Lung (tissue), 12 donors: ENCODE data around the gene CLDN20. TPM values are rescaled to one million over a fixed set of nuclear protein-coding genes. Genes with fewer than 3 reads are reported as not detected.
A peak's percentile ranks its signal among the peaks of the same experiment; 100 is the strongest.

Experiments used
- ATAC-seq: fragments of 200-7000 bp; cut with Tn5 transposase; one replicate; pipeline ENCODE4 v1.9.1; 2020; ENCODE audit warnings: moderate number of reproducible peaks; ENCODE audit not compliant: insufficient read depth, low FRiP score
- DNase-seq, 3 donors: peaks; one replicate each; pipeline ENCODE4 v3.0.0-alpha.2; 2013 to 2017
- H3K27ac ChIP-seq, 2 donors: one replicate each; pipeline ENCODE4 v1.5.1; 2013; ENCODE audit warnings: mild to moderate bottlenecking in 2 of 2, moderate library complexity in 2 of 2, control low read depth in 1 of 2, inconsistent platforms in 1 of 2, low read depth in 1 of 2, low read length in 1 of 2
- H3K27me3 ChIP-seq, 3 donors: one replicate each; pipeline ENCODE4 v1.5.1; 2013; ENCODE audit warnings: low read length in 2 of 3; ENCODE audit not compliant: control insufficient read depth in 3 of 3, insufficient read depth in 3 of 3
- H3K36me3 ChIP-seq, 4 donors: one replicate each; pipeline ENCODE4 v1.5.1; 2013; ENCODE audit warnings: low read length in 4 of 4, mild to moderate bottlenecking in 1 of 4, moderate library complexity in 1 of 4; ENCODE audit not compliant: control insufficient read depth in 4 of 4, insufficient read depth in 4 of 4
- H3K4me1 ChIP-seq, 5 donors: one replicate each; pipeline ENCODE4 v1.5.1; 2013; ENCODE audit warnings: low read length in 5 of 5, mild to moderate bottlenecking in 2 of 5, moderate library complexity in 1 of 5; ENCODE audit not compliant: control insufficient read depth in 5 of 5, insufficient read depth in 5 of 5
- H3K4me3 ChIP-seq: one replicate; pipeline ENCODE4 v1.5.1; 2013; ENCODE audit warnings: mild to moderate bottlenecking, control low read depth, moderate library complexity
- H3K9ac ChIP-seq, 2 donors: one replicate each; pipeline ENCODE4 v1.5.1; 2013; ENCODE audit warnings: low read length in 2 of 2, control low read depth in 1 of 2; ENCODE audit not compliant: insufficient read depth in 1 of 2
- H3K9me3 ChIP-seq, 4 donors: one replicate each; pipeline ENCODE4 v1.5.1; 2013; ENCODE audit warnings: low read length in 3 of 4, mild to moderate bottlenecking in 1 of 4, moderate library complexity in 1 of 4; ENCODE audit not compliant: control insufficient read depth in 4 of 4, insufficient read depth in 3 of 4
- CTCF ChIP-seq: IDR thresholded peaks from 2 replicates; pipeline ENCODE4 v1.5.1; 2012; ENCODE audit warnings: mild to moderate bottlenecking; ENCODE audit errors: control extremely low read depth, extremely low read depth
- WGBS, 2 donors: extraction: QIAGEN DNeasy Blood & Tissue Kit; methylation state at CpG; one replicate each; pipeline ENCODE4 v1.1.7; 2013; 5-methylcytosine and 5-hydroxymethylcytosine counted together
- polyA plus RNA-seq, 2 donors: library from polyadenylated mRNA; stranded (reverse); fragments of 200-250 nt; gene quantifications; one replicate each; pipeline ENCODE4 v1.2.1, GENCODE V29; 2013
- total RNA-seq, 2 donors: library from RNA; depleted of rRNA in 1 of 2; stranded (reverse); fragments of >200 nt in 1 of 2; gene quantifications; one replicate each; pipeline ENCODE4 v1.2.1, GENCODE V29; 2014 to 2021
- donor health status: control.
- donor health status: control.
- donor health status: Bipolar disorder and iron deficiency.
- donor health status: healthy.
- donor health status: DM: yes; HTN: yes; CAD: no.

The CLDN20 gene
- total and polyA plus RNA-seq, 4 donors, result not detected

GRCh38 chr6:155275808-155276480, 12.1 kb downstream of the CLDN20 start:
- no peak for TF ChIP-seq CTCF
- H3K27ac ChIP-seq, result peak overlapping the region in 1 of 2 donors; percentile 67
- no peak overlapping the region for H3K9ac ChIP-seq
- WGBS, 2 donors, result 77 to 85% methylated on average over 10 of the region's 10 CpGs
- H3K36me3 ChIP-seq, result peaks cover 0 to 11% (median 4%) of the 10 kb centered on the region in 4 donors
- no peak overlapping the region for H3K4me3 ChIP-seq
- peaks cover 0 to 31% (median 6%) of the 10 kb centered on the region in 5 donors for H3K4me1 ChIP-seq
- no peaks in the 10 kb centered on the region for H3K9me3 ChIP-seq
- DNase-seq (no peak), ATAC-seq (no peak)
- no peaks in the 10 kb centered on the region for H3K27me3 ChIP-seq

- Histone ChIP-seq H3K27ac (no peak overlapping the region), H3K4me3 (no peak overlapping the region), H3K9me3 (no peaks in the 10 kb centered on the region), H3K36me3 (peaks cover 0 to 11% (median 5%) of the 10 kb centered on the region in 4 donors), H3K9ac (no peak overlapping the region), H3K27me3 (no peaks in the 10 kb centered on the region), H3K4me1 (peaks cover 0 to 26% (median 6%) of the 10 kb centered on the region in 5 donors)
- ATAC-seq, result no peak
- DNase-seq, result no peak
- TF ChIP-seq CTCF, result no peak
These were observed 12.8 kb downstream of the CLDN20 start for GRCh38 chr6:155276638-155277037.

GRCh38 chr6:155278319-155279049, 14.7 kb downstream of the CLDN20 start:
- peaks cover 0 to 23% (median 4%) of the 10 kb centered on the region in 5 donors for H3K4me1 ChIP-seq
- no peaks in the 10 kb centered on the region for H3K9me3 ChIP-seq
- peak overlapping the region in 1 of 2 donors; percentile 45 for H3K27ac ChIP-seq
- no peaks in the 10 kb centered on the region for H3K27me3 ChIP-seq
- 96 to 97% methylated on average over 5 of the region's 5 CpGs for WGBS, 2 donors
- no peak for ATAC-seq
- H3K36me3 ChIP-seq, result peaks cover 0 to 9% (median 5%) of the 10 kb centered on the region in 4 donors
- no peak for DNase-seq
- no peak overlapping the region for H3K4me3 ChIP-seq
- no peak overlapping the region for H3K9ac ChIP-seq
- no peak for TF ChIP-seq CTCF
